EH (cell line): ENCODE results near the gene CLEC7A.
A peak's percentile ranks its signal among the peaks of the same experiment; 100 is the strongest.

Source experiments
- DNase-seq: peaks from one replicate; pipeline ENCODE4 v3.0.0-alpha.2; 2015; ENCODE audit warnings: low read depth

The CLEC7A gene

DNA sequence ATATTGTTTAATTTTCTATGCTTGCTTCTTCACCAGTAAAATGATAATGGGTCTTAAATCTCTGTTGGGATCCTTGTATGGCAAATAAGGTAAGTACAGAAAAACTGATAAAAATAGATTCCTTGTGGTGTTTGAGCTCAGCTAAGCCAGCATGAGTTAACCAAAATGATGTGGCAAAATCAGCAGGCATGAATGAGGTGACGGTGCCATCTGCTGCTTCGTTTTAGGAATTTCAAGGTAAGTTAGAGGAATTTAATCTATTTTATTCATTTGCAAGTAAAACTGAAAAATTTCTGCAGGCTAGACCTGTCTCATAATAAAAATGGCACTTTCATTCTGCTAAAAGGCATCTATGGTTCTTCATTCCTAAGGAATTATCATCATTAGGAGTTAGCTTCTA is 10.0 kb upstream of the CLEC7A start:
- peak; percentile 75 for DNase-seq

DNA sequence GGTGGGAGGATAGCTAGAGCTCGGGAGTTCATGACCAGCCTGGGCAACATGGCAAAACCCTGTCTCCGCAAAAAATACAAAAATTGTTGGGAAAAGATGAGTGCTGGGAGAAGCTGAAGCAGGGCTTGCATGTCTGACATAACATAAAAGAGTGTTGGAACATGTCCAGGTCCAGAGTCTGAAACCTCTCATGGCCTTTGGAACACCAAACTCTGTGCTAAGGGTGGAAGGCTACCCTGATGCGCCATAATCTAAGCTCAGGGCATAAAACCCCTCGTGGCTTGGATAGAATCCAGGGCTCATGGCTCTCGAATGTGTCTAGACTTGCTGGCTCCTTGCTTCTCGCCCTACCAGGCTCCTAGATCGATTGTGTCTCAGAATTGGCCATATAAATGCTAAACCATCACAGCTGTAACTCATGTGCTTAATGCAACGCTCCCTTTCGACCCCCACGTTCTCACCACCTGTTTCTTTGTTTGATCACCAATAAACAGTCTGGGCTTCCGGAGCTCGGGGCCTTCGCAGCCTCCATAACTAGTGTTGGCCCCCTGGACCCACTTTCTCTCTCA is 6.7 kb upstream of the CLEC7A start:
- peak; percentile 35 for DNase-seq

DNA sequence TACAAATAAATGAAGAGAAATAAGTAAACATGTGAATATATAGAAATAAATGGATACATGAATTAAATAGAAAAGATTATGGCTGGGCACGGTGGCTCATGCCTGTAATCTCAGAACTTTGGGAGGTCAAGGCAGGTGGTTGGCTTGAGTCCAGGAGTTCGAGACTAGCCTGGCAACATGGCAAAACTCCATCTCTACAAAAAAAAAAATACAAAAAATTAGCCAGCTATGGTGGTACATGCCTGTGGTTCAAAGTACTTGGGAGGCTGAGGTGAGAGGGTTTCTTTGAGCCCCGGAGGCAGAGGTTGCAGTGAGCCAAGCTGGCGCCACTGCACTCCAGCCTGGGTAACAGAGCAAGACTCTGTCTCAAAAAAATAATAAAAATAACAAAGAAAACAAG is 5.1 kb upstream of the CLEC7A start:
- DNase-seq: no peak

DNA sequence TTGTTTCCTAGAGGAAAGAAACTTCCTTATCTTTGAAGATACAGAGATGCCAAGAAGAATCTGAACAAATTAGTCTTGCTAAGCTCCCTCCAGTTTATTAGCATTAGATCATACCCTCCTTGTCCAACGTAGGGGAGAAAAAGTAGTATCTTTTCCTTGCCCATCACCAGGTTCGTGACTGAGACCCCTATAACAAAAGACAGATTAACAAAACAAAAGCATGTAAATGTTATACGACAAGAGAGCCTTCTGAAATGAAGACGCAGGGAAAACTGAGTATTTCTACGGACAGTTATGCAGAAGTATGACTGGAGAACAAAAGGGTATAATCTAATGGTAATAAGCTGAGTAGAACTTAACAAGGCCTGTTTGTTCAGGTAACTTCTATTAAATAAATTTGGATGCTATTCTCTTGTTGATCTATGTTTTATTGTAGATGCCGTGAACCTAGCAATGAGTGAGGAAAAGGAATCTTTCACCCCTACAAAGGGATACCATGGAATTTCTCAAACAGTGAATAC is 2.9 kb upstream of the CLEC7A start:
- no peak for DNase-seq

DNA sequence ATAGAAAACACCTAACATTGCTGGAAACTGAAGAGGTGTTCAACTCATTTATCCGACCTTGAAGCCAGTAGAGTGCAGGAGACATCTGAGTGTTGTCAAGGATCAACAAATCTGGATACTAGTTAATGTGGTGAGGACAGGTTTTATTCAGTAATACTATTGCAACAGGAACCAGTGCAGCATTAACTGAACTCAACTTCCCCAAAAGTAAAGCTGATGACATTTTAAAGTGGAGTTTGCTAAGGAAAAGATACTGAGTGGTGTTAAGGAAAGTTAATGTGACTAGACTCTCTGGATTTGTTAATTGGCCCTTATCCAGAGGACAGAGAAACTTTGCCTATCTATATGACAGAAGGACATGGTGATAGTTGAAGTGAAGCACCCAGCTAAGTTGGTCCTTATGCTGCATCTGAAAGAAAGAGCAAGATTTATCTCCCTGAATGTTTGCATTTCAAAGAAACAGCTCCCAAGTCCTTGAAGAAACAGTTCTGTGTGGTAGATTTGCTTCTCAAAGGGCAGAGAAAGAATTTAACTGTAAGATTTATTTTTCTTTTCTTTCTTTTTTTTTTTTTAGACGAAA is 1.2 kb upstream of the CLEC7A start:
- no peak for DNase-seq

DNA sequence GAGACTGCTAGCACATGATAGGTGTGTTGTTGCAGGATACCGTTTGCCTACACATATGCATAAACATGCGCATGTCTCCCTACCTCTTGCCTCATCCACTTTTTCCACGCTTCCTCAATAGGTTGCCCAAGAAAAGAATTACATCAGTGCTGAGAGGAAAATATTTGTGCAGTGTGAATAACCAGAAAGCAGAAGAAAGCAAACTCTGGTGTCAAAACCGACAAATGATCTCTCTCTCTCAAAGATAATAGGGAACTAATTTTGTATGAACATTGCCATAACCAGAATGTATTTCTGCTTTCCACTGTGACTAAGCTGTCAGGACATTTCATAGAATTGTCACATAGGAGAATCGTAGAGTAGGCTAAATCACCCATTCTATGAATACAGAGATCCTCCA is 1.3 kb downstream of the CLEC7A start:
- DNase-seq: no peak

DNA sequence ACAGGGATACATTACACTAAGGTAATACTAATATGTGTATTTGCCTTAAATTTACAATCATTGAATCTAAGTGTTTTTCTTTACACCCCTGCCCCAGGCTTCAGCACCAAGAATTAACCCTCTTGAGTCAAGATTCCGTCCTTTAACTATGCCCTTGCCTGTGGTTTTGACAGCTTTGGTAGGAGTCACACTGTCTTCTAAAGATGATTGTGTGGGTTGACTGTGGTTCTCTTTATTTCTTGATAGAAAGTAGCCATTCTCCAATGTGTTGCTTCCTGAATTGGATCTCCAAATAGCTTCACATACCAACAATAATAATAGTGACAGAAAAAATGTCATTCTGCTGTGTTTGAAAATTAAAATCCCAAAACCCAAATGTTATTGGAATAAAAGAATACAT is 3.6 kb downstream of the CLEC7A start:
- no peak for DNase-seq

DNA sequence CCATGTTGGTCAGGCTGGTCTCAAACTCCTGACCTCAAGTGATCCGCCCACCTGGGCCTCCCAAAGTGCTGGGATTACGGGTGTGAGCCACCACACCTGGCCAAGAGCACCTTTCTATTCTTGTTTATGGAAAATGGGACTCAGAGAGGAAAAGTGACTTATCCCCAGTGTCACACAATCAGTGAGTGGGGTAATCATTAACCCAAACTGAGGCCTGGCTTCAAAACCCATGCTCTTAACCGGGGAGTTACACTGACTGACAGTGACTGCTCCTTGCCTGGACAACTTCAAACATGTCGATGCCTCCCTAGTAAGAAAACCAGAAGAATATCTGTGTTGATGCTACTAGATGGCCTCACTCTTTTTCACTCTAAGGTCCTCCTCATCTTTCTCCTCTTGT is 7.3 kb downstream of the CLEC7A start:
- no peak for DNase-seq

DNA sequence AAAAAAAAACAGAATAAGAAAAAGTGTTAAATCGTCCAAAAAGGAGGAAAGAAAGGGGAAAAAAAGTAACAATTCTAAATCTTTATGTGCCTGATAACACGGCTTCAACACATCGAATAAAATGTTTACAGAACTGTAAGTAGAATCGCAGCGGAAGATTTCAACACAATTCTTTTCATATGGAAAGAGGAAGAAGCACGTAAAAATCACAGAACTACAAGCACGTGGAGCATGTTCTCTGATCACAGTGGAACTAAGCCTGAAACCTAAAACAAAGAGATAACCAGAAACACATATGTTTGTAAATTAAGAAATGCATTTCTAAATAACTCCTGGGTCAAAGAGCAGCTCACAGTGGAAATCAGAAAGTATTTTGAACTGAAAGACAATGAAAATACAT is 8.7 kb downstream of the CLEC7A start:
- no peak for DNase-seq

DNA sequence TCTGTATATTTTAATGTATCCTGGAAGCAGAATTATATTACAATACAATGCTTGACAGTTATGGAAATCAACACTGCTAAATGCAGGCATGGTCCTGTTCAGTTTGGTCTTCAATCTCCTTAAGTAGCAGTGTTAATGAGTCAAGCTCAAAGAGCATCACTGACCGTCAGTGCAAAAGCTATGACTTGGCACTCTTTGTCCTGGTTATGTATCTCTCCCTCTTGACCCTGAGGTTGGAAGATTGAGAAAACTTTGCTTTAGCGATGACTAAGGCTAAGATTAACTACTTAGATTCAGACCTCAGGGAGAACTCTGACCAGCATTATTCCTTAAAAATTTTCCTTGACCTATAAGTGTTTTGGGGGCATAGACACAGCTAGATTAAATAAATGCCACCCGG is 10.9 kb downstream of the CLEC7A start:
- peak; percentile 70 for DNase-seq

DNA sequence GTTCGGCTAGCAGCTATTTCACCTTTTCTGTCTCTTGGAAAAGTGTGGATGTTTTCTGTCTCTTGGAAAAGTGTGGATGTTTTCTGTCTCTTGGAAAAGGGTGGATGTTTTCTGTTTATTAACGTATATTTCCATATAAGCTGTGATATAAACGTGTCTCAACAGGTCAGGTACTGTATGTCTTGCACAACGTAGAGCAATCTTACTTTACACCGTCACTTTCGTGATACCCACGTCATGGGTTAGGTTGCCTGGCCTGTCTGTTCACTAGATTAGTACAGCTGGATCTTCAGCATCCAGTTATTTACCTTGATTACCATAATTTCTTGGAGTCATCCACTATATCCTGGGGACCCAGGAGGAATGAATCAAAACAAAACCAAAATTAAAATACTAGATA is 14.1 kb downstream of the CLEC7A start:
- DNase-seq: no peak

DNA sequence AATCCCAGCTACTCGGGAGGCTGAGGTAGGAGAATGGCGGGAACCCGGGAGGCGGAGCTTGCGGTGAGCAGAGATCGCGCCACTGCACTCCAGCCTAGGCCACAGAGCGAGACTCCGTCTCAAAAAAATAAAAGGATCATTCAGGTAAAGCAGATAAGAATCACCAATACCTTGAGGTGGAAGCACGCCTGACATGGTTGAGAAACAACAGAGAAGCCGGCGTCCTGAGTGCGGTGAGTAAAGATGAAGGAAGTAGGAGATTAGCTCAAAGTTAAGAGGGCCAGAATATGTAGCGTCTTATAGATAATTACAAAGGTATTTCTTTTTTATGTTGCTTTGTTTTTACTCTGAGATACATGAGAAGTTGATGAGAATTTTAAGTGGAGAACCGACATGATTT is 14.7 kb downstream of the CLEC7A start:
- DNase-seq: no peak

DNA sequence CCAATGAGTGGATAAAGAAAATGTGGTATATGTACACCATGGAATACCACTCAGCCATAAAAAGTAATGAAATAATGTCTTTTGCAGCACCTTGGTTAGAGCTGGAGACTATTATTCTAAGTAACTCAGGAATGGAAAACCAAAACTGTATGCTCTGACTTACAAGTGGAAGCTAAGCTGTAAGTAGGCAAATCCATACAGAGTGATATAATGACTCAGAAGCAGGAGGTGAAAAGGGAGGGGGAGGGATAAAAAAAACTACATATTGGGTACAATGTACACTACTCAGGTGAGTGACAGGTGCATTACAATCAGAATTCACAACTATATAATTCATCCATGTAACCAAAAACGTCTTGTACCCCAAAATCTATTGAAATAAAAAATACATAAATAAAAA is 16.1 kb downstream of the CLEC7A start:
- DNase-seq: no peak

DNA sequence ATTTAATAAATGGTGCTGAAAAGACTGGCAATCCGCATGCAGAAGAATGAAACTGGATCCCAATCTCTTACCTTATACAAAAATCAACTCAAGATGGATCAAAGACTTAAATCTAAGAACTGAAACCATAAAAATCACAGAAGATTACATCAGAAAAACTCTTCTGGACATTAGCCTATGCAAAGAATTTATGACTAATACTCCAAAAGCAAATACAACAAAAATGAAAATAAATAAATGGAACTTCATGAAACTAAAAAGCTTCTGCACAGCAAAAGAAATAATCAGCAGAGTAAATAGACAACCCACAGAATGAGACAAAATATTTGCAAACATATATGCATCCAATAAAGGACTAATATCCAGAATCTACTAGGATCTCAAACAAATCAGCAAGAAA is 16.9 kb downstream of the CLEC7A start:
- DNase-seq: peak; percentile 53

DNA sequence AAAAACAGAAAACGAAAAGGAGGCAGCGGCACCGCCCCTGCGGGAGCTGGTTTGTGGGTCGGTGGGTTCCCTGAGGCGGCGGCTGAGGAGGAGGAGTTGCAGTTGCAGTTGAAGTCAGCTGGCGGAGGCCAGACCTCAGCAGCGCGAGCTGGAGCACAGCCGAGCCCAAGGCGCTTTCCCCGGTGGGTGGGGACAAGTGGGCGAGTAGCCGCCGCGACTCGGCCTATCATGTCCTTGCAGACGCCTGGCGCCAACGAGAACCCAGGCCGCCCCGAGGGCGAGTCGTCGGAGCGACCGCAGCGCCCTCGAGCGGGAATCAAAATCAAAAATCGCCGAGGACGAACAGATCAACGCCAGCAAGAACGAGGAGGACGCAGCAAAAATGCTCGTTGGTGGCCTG is 18.5 kb downstream of the CLEC7A start:
- no peak for DNase-seq

DNA sequence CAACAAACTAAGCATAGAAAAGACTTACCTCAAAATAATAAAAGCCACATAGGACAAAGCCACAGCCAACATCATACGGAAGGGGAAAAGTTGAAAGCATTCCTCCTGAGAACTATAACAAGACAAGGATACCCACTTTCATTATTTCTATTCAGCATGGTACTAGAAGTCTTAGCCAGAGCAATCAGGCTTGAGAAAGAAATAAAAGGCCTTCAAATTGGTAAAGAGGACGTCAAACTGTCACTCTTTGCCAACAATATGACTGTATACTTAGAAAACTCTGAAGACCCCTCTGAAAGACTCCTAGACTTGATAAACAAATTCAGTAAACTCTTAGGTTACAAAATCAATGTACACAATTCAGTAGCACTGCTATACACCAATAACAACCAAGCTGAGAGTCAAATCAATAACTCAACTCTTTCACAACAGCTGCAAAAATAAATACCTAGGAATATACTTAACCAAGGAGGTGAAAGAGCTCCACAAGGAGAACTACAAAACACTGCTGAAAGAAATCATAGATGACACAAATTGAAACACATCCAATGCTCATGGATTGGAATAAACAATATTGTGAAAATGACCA is 19.6 kb downstream of the CLEC7A start:
- no peak for DNase-seq

DNA sequence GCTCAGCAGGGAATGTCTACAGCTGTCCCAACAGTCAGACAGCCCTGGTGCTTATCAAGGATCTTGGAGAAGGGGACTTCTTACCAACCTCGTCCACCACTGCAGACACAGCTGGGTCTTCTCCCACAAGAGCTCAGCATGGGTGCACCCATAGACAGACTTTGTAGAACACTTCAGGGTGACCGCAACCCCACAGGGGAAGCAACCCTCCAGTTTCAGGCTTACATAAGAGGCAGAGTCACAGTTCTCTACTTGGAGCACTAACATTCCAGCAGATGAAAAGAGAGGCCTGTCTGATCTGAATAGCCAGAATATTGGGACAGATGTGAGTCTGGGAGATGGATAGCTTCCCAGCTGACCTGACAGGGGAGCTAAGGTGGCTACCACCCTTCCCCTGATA is 27.7 kb downstream of the CLEC7A start:
- no peak for DNase-seq

DNA sequence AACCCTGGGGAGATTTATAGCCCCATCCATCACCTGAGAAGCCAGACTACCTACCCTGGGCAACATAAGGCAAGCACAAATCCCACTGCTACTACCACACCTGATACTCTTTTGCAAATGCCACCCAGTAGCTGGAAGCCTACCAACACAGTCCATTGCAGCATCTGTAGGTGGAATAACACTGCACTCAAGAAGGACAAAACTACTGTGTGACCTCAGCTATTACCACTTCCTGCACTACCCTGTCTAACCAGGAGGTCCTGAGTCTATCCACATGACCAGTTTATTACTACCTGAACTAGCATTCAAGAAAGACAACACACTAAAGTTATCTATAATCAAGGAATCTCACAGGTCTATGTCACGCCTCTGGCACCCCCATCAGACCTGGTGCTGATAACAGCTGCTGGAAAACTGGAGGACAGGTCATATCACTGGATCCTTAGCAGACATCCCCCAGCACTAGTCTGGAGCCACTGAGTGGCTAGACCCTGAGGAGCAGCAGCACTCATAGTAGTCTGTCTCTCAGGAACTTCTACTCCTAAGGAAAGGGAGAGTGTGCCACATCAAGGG is 28.3 kb downstream of the CLEC7A start:
- no peak for DNase-seq

DNA sequence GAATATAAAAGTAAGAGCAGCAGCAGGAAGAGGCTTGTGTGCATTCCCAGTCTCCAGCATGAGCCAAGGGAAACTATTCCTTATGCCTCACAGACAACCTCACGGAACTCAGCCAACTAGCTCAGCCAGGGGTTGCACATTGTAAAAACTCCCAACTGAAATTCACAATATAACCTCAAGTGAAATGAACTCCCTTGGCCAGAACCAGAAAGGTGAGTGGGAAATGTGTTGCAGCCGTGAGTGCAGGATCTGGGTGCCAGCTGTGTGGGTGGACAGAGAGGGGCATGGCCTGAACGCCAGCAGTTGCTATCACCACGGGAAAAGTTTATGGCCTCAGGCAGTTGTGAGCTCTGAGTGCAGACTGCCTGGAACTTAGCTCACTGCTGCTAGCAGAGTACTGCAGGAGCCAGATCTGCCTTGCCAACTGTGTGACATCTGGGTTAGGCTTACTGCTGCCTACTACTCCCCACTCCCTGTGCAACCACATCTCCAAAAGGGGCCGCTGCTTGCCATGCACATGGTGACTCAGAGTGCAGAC is 28.9 kb downstream of the CLEC7A start:
- peak; percentile 87 for DNase-seq

DNA sequence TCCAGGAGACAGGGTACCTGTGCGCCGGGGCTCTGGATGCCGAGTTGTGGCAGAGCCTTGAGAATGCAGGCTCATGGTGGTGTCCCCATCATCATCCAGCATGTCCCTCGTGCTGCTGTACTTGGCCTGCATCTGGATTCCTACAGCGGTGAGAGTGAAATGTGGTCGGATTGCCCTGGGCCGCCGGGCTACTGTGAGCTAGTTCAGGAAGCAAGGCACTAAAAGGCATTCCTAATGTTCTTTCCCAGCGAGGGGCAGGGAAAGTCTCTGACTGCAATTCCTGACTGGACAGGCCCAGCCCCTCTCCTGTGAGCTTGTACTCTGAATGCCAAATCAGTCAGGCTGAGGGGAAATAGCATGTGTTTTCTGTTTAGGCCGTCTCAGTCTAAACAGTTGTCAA is 31.2 kb downstream of the CLEC7A start, which contains the start of gene CLEC1A:
Gene CLEC1A, minus strand, starts transcription at position 195 of the 400 bp plus-strand sequence. Its CDS starts 63 bp downstream, at position 132.
- DNase-seq: peak; percentile 65

DNA sequence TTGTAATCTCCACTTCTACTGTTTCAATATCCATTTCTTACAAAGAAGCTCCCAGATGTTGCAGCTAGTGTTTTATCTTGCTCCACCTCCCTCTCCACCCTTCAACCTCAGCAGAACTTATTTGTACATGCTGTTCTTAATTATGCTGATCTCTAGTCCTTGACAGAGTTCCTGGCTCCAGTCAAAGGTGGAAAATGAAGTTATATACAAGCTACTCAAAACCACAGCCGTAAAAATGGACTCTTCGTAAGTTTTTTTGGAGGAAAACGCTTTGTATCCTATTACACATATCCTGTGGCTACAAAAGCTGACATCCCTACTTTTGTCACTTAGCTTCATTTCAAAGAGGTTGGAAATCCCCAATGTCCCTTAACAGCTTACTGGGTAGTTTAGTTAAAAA is 32.5 kb downstream of the CLEC7A start:
- DNase-seq: peak; percentile 62

DNA sequence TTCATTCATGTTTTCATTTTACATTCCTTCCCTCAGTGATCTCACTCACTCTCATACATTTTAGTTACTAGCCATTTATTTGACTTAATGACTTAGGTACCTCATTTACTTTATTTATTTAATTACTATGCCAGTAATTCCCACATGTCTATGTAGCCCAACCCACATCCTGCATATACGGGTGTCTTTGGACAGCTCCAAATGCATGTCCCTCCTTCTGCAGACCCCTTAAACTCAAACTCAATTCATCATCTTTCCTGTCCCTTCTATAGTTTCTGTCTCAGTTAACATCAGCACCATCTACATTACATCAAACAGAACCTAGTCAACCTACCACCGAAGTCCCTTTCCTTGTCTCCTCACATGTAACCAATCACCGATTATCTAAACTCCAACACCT is 34.0 kb downstream of the CLEC7A start:
- no peak for DNase-seq
